Lung (tissue), 12 donors: ENCODE results near the gene OR6K2. TPM values are rescaled to one million over a fixed set of nuclear protein-coding genes. Genes with fewer than 3 reads are reported as not detected.

Experiments
- ATAC-seq: fragments of 200-7000 bp; cut with Tn5 transposase; one replicate; pipeline ENCODE4 v1.9.1; 2020; ENCODE audit warnings: moderate number of reproducible peaks; ENCODE audit not compliant: insufficient read depth, low FRiP score
- DNase-seq, 3 donors: peaks; one replicate each; pipeline ENCODE4 v3.0.0-alpha.2; 2013 to 2017
- H3K27ac ChIP-seq, 2 donors: one replicate each; pipeline ENCODE4 v1.5.1; 2013; ENCODE audit warnings: mild to moderate bottlenecking in 2 of 2, moderate library complexity in 2 of 2, control low read depth in 1 of 2, inconsistent platforms in 1 of 2, low read depth in 1 of 2, low read length in 1 of 2
- H3K27me3 ChIP-seq, 3 donors: one replicate each; pipeline ENCODE4 v1.5.1; 2013; ENCODE audit warnings: low read length in 2 of 3; ENCODE audit not compliant: control insufficient read depth in 3 of 3, insufficient read depth in 3 of 3
- H3K36me3 ChIP-seq, 4 donors: one replicate each; pipeline ENCODE4 v1.5.1; 2013; ENCODE audit warnings: low read length in 4 of 4, mild to moderate bottlenecking in 1 of 4, moderate library complexity in 1 of 4; ENCODE audit not compliant: control insufficient read depth in 4 of 4, insufficient read depth in 4 of 4
- H3K4me1 ChIP-seq, 5 donors: one replicate each; pipeline ENCODE4 v1.5.1; 2013; ENCODE audit warnings: low read length in 5 of 5, mild to moderate bottlenecking in 2 of 5, moderate library complexity in 1 of 5; ENCODE audit not compliant: control insufficient read depth in 5 of 5, insufficient read depth in 5 of 5
- H3K4me3 ChIP-seq: one replicate; pipeline ENCODE4 v1.5.1; 2013; ENCODE audit warnings: mild to moderate bottlenecking, control low read depth, moderate library complexity
- H3K9ac ChIP-seq, 2 donors: one replicate each; pipeline ENCODE4 v1.5.1; 2013; ENCODE audit warnings: low read length in 2 of 2, control low read depth in 1 of 2; ENCODE audit not compliant: insufficient read depth in 1 of 2
- H3K9me3 ChIP-seq, 4 donors: one replicate each; pipeline ENCODE4 v1.5.1; 2013; ENCODE audit warnings: low read length in 3 of 4, mild to moderate bottlenecking in 1 of 4, moderate library complexity in 1 of 4; ENCODE audit not compliant: control insufficient read depth in 4 of 4, insufficient read depth in 3 of 4
- CTCF ChIP-seq: IDR thresholded peaks from 2 replicates; pipeline ENCODE4 v1.5.1; 2012; ENCODE audit warnings: mild to moderate bottlenecking; ENCODE audit errors: control extremely low read depth, extremely low read depth
- WGBS, 2 donors: extraction: QIAGEN DNeasy Blood & Tissue Kit; methylation state at CpG; one replicate each; pipeline ENCODE4 v1.1.7; 2013; 5-methylcytosine and 5-hydroxymethylcytosine counted together
- polyA plus RNA-seq, 2 donors: library from polyadenylated mRNA; stranded (reverse); fragments of 200-250 nt; gene quantifications; one replicate each; pipeline ENCODE4 v1.2.1, GENCODE V29; 2013
- total RNA-seq, 2 donors: library from RNA; depleted of rRNA in 1 of 2; stranded (reverse); fragments of >200 nt in 1 of 2; gene quantifications; one replicate each; pipeline ENCODE4 v1.2.1, GENCODE V29; 2014 to 2021
- donor health status: control.
- donor health status: control.
- donor health status: Bipolar disorder and iron deficiency.
- donor health status: healthy.
- donor health status: DM: yes; HTN: yes; CAD: no.

Gene OR6K2
- total and polyA plus RNA-seq, 4 donors, result not detected

GRCh38 chr1:158720620-158721019 is 20.2 kb upstream of the OR6K2 start, which contains the start of gene OR6K3:
Gene OR6K3 (minus strand): TSS chr1:158720720. CDS start chr1:158718115, 2,605 bp downstream.
- no peak within 1 kb of the TSS for H3K9ac ChIP-seq
- no peak within 1 kb of the TSS for H3K27ac ChIP-seq
- no peaks in the 10 kb centered on the region for H3K4me1 ChIP-seq
- H3K36me3 ChIP-seq, result no peaks in the 10 kb centered on the region
- DNase-seq, result no peak
- no peaks in the 10 kb centered on the region for H3K27me3 ChIP-seq
- no peak for TF ChIP-seq CTCF
- 77 to 85% methylated on average over 2 of the region's 2 CpGs for WGBS, 2 donors
- ATAC-seq, result no peak
- no peak within 1 kb of the TSS for H3K4me3 ChIP-seq
- H3K9me3 ChIP-seq, result no peaks in the 10 kb centered on the region

GRCh38 chr1:158719664-158720063 is 19.2 kb upstream of the OR6K2 start:
- Histone ChIP-seq H3K4me1 (no peaks in the 10 kb centered on the region), H3K27me3 (no peaks in the 10 kb centered on the region), H3K36me3 (no peaks in the 10 kb centered on the region), H3K4me3 (no peak overlapping the region), H3K27ac (no peak overlapping the region), H3K9ac (no peak overlapping the region), H3K9me3 (no peaks in the 10 kb centered on the region)
- ATAC-seq, result no peak
- TF ChIP-seq CTCF, result no peak
- no peak for DNase-seq
- 60 to 67% methylated on average over 3 of the region's 3 CpGs for WGBS, 2 donors

GRCh38 chr1:158717344-158717743 is 16.9 kb upstream of the OR6K2 start:
- no peak for TF ChIP-seq CTCF
- H3K9me3 ChIP-seq, result no peaks in the 10 kb centered on the region
- no peaks in the 10 kb centered on the region for H3K36me3 ChIP-seq
- no peak overlapping the region for H3K9ac ChIP-seq
- H3K4me1 ChIP-seq, result no peaks in the 10 kb centered on the region
- 83 to 85% methylated on average over 6 of the region's 6 CpGs for WGBS, 2 donors
- no peaks in the 10 kb centered on the region for H3K27me3 ChIP-seq
- ATAC-seq, result no peak
- DNase-seq, result no peak
- no peak overlapping the region for H3K4me3 ChIP-seq
- no peak overlapping the region for H3K27ac ChIP-seq

- ATAC-seq (no peak), DNase-seq (no peak)
- Histone ChIP-seq H3K36me3 (no peaks in the 10 kb centered on the region), H3K4me1 (no peaks in the 10 kb centered on the region), H3K9me3 (no peaks in the 10 kb centered on the region), H3K27me3 (no peaks in the 10 kb centered on the region), H3K9ac (no peak overlapping the region), H3K27ac (no peak overlapping the region), H3K4me3 (no peak overlapping the region)
- no peak for TF ChIP-seq CTCF
- 82 to 98% methylated on average over 1 of the region's 1 CpG for WGBS, 2 donors
These were observed 15.9 kb upstream of the OR6K2 start for GRCh38 chr1:158716335-158716734.
